H1 (cell line): ENCODE measurements around the gene CCL26. TPM values are rescaled to one million over a fixed set of nuclear protein-coding genes. Genes with fewer than 3 reads are reported as not detected.
"Not testable (repeated sequence)": the region's sequence is repeated elsewhere in the genome, so short reads cannot be mapped to it uniquely, and the experiment has no call there.

Source experiments
- CTCF ChIA-PET: fragments of 300-600 bp; sonication (Branson Sonifier 250); formaldehyde crosslinking; loops from one replicate; lab custom pipeline; 2021; ENCODE audit not compliant: partially characterized antibody; lab: Charles Lee
- POLR2A ChIA-PET: fragments of 300-600 bp; sonication (Branson Sonifier 250); formaldehyde crosslinking; loops from one replicate; lab custom pipeline; 2021; ENCODE audit warnings: inconsistent platforms; ENCODE audit not compliant: partially characterized antibody; lab: Charles Lee
- DNase-seq, 2 experiments: peaks; one replicate each; pipeline versions ENCODE4 v3.0.0 to v3.0.0-alpha.2; 2010 to 2022; ENCODE audit warnings: low spot score in 2 of 2, low read depth in 1 of 2, mixed read lengths in 1 of 2
- FAIRE-seq: peaks from 2 replicates; lab custom pipeline; 2011; peaks lifted over from hg19 to GRCh38; lab: Jason Lieb, UNC
- H2AFZ ChIP-seq: 2 replicates; pipeline ENCODE4 v1.8.1; 2012; ENCODE audit warnings: low read length, inconsistent platforms
- H2AK5ac ChIP-seq: 2 replicates; pipeline ENCODE4 v1.6.1; 2013; ENCODE audit warnings: low read depth, low read length
- H2BK120ac ChIP-seq: replicated peaks from 2 replicates; pipeline ENCODE3; 2013; ENCODE audit warnings: low read depth, low read length, inconsistent platforms
- H2BK12ac ChIP-seq: 2 replicates; pipeline ENCODE4 v1.6.1; 2013; ENCODE audit warnings: low read depth, low read length
- H2BK15ac ChIP-seq: 2 replicates; pipeline ENCODE4 v1.6.1; 2013; ENCODE audit warnings: low read length
- H2BK20ac ChIP-seq: 2 replicates; pipeline ENCODE4 v1.6.1; 2013; ENCODE audit warnings: low read length
- H2BK5ac ChIP-seq: 2 replicates; pipeline ENCODE4 v1.6.1; 2013; ENCODE audit warnings: low read depth, low read length
- H3K14ac ChIP-seq: 2 replicates; pipeline ENCODE4 v1.6.1; 2013; ENCODE audit warnings: inconsistent platforms; ENCODE audit not compliant: insufficient read length
- H3K18ac ChIP-seq: 2 replicates; pipeline ENCODE4 v1.6.1; 2013; ENCODE audit warnings: low read length; ENCODE audit errors: extremely low read depth
- H3K23ac ChIP-seq: 2 replicates; pipeline ENCODE4 v1.6.1; 2013; ENCODE audit warnings: inconsistent platforms; ENCODE audit not compliant: insufficient read length
- H3K23me2 ChIP-seq: 2 replicates; pipeline ENCODE4 v1.6.1; 2013; ENCODE audit warnings: low read depth, low read length
- H3K27ac ChIP-seq: 2 replicates; pipeline ENCODE4 v1.6.1; 2011; ENCODE audit warnings: low read depth, low read length, inconsistent platforms
- H3K27me3 ChIP-seq, 4 experiments: replicated peaks in 1 of 4; 1 replicate in 1 of 4; 2 replicates in 3 of 4; pipeline versions ENCODE4 v1.6.1 to v1.8.1; 2011 to 2013; ENCODE audit warnings: low read length in 3 of 4, mild to moderate bottlenecking in 3 of 4, inconsistent platforms in 2 of 4, mixed read lengths in 2 of 4, moderate library complexity in 1 of 4; ENCODE audit not compliant: control insufficient read depth in 3 of 4, insufficient read depth in 3 of 4; ENCODE audit errors: extremely low read depth in 1 of 4
- H3K36me3 ChIP-seq, 4 experiments: 2 replicates each; pipeline versions ENCODE4 v1.6.1 to v1.8.1; 2011 to 2013; ENCODE audit warnings: mild to moderate bottlenecking in 4 of 4, low read length in 3 of 4, moderate library complexity in 2 of 4, control low read depth in 1 of 4, inconsistent platforms in 1 of 4; ENCODE audit not compliant: insufficient read depth in 4 of 4, control insufficient read depth in 2 of 4
- H3K4ac ChIP-seq: replicated peaks from 2 replicates; pipeline ENCODE3; 2013; ENCODE audit warnings: low read length, low read depth, mixed read lengths, inconsistent platforms; ENCODE audit not compliant: insufficient read length
- H3K4me1 ChIP-seq, 4 experiments: replicated peaks in 1 of 4; 1 replicate in 1 of 4; 2 replicates in 3 of 4; pipeline versions ENCODE4 v1.6.1 to v1.8.1; 2011 to 2013; ENCODE audit warnings: low read length in 3 of 4, inconsistent platforms in 2 of 4, mixed read lengths in 1 of 4; ENCODE audit not compliant: insufficient read depth in 4 of 4, control insufficient read depth in 3 of 4
- H3K4me2 ChIP-seq, 2 experiments: 2 replicates each; pipeline versions ENCODE4 v1.6.1 to v1.8.1; 2011 to 2013; ENCODE audit warnings: low read depth in 2 of 2, low read length in 2 of 2, control low read depth in 1 of 2, inconsistent platforms in 1 of 2, mild to moderate bottlenecking in 1 of 2; ENCODE audit not compliant: insufficient read depth in 1 of 2
- H3K4me3 ChIP-seq, 4 experiments: fragments of 200-600, 300-600 bp in 1 of 4; sonication (generic), shearing (Covaris generic), sonication (Bioruptor Twin) in 1 of 4; 2 replicates each; pipeline versions ENCODE4 v1.5.1 to v1.8.1; 2011 to 2016; ENCODE audit warnings: low read length in 4 of 4, low read depth in 3 of 4, control low read depth in 2 of 4, inconsistent platforms in 2 of 4, mild to moderate bottlenecking in 2 of 4, mixed read lengths in 1 of 4, moderate library complexity in 1 of 4; ENCODE audit not compliant: insufficient read depth in 2 of 4; ENCODE audit errors: extremely low read depth in 1 of 4
- H3K56ac ChIP-seq: replicated peaks from 2 replicates; pipeline ENCODE3; 2013; ENCODE audit warnings: low read depth, mild to moderate bottlenecking, mixed read lengths, low read length, inconsistent platforms; ENCODE audit not compliant: insufficient read length
- H3K79me1 ChIP-seq: 2 replicates; pipeline ENCODE4 v1.6.1; 2013; ENCODE audit warnings: low read depth, low read length, control low read depth
- H3K79me2 ChIP-seq, 2 experiments: 2 replicates each; pipeline versions ENCODE4 v1.6.1 to v1.8.1; 2012 to 2013; ENCODE audit warnings: low read length in 2 of 2, mild to moderate bottlenecking in 2 of 2, inconsistent platforms in 1 of 2; ENCODE audit not compliant: insufficient read depth in 2 of 2, control insufficient read depth in 1 of 2
- H3K9ac ChIP-seq, 4 experiments: replicated peaks in 1 of 4; 1 replicate in 1 of 4; 2 replicates in 3 of 4; pipeline versions ENCODE4 v1.6.1 to v1.8.1; 2011 to 2013; ENCODE audit warnings: low read depth in 3 of 4, low read length in 3 of 4, control low read depth in 2 of 4, mild to moderate bottlenecking in 2 of 4, moderate library complexity in 2 of 4, inconsistent platforms in 1 of 4; ENCODE audit errors: extremely low read depth in 1 of 4
- H3K9me3 ChIP-seq, 2 experiments: 2 replicates each; pipeline versions ENCODE4 v1.6.1 to v1.8.1; 2012 to 2013; ENCODE audit warnings: mild to moderate bottlenecking in 2 of 2, moderate library complexity in 2 of 2, control low read depth in 1 of 2, inconsistent platforms in 1 of 2, low read depth in 1 of 2, low read length in 1 of 2, mixed read lengths in 1 of 2; ENCODE audit not compliant: insufficient read depth in 2 of 2
- H4K20me1 ChIP-seq, 2 experiments: replicated peaks in 1 of 2; 2 replicates each; pipeline versions ENCODE3 to v1.8.1; 2011 to 2013; ENCODE audit warnings: inconsistent platforms in 2 of 2, low read length in 2 of 2, mild to moderate bottlenecking in 1 of 2; ENCODE audit not compliant: insufficient read depth in 2 of 2, control insufficient read depth in 1 of 2
- H4K5ac ChIP-seq: 2 replicates; pipeline ENCODE4 v1.6.1; 2013; ENCODE audit warnings: low read length, low read depth, mixed read lengths, inconsistent platforms; ENCODE audit not compliant: insufficient read length
- H4K8ac ChIP-seq: 2 replicates; pipeline ENCODE4 v1.8.0; 2013; ENCODE audit warnings: mild to moderate bottlenecking, moderate library complexity, low read length, inconsistent platforms; ENCODE audit not compliant: insufficient read depth; ENCODE audit errors: extremely low read depth
- H4K91ac ChIP-seq: replicated peaks from 2 replicates; pipeline ENCODE3; 2013; ENCODE audit warnings: low read length, mixed read lengths, inconsistent platforms; ENCODE audit not compliant: insufficient read length
- WGBS, 2 experiments: shearing (Covaris generic) in 1 of 2; methylation state at CpG; one replicate each; pipeline versions ENCODE4 v1.1.6 to v1.1.7; 2013 to 2015; ENCODE audit warnings: low lambda C conversion rate in 2 of 2, mixed read lengths in 2 of 2, inconsistent platforms in 1 of 2, low coverage in 1 of 2, missing lambda C conversion rate in 1 of 2; ENCODE audit not compliant: insufficient replicate concordance in 2 of 2, insufficient coverage in 1 of 2, insufficient read length in 1 of 2; ENCODE audit errors: extremely low coverage in 1 of 2, missing lambda C conversion rate in 1 of 2; 5-methylcytosine and 5-hydroxymethylcytosine counted together
- polyA plus RNA-seq, 7 experiments: library from polyadenylated mRNA; depleted of rRNA in 3 of 7; stranded (reverse) in 5 of 7; unstranded in 2 of 7; fragments of >200 nt in 5 of 7; fragments of 200-250 nt in 2 of 7; gene quantifications; 1 replicate in 5 of 7; 2 replicates in 1 of 7; 4 replicates in 1 of 7; pipeline versions ENCODE4 v1.2.1 to v1.2.3, GENCODE V29; 2011 to 2013; ENCODE audit warnings: missing spikeins in 2 of 7, mixed read lengths in 2 of 7
- total RNA-seq: library from RNA; stranded (reverse); fragmentation: NEBNext Ultra II Directional; extraction: Animal tissue kit (Norgen Biotek cat#: 25700); gene quantifications from 2 replicates; pipeline ENCODE4 v1.2.1, GENCODE V29; 2021

Gene CCL26
- total and polyA plus RNA-seq, 2 of the 8 experiments (the other 6 are each of a cell fraction or from before 2014, with no cell fraction given): 8.7 to 14.9 TPM

DNA sequence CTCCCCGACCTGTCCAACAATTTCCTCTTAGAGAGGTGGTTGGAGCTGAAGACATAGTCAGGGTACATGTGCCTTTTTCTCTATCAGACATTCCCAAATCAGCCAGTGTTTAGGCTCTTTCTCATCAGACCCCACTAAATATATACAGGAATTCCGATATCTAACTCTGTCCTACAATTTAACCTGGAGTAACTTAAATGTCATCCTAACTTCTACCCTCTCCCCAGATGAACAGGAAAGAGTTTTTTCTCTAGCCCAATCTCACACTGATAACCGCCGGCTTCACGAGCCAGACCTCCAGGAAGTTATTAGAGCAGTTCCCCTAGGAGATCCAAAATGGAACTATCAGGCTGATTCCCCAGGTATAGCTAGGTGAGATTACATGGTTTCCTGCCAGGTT, 11.0 kb upstream of the CCL26 start:
- FAIRE-seq: not testable (repeated sequence)

More for the DNA sequence above, 11.0 kb upstream of the CCL26 start:
- H4K5ac ChIP-seq, H3K4ac ChIP-seq, H3K27ac ChIP-seq, H3K23ac ChIP-seq, H3K27me3 ChIP-seq, H3K9ac ChIP-seq, POLR2A ChIA-PET, H3K79me1 ChIP-seq, H2BK15ac ChIP-seq, H2AFZ ChIP-seq, H3K23me2 ChIP-seq, H2AK5ac ChIP-seq, H3K18ac ChIP-seq, H2BK5ac ChIP-seq, H2BK20ac ChIP-seq, H4K91ac ChIP-seq, H3K14ac ChIP-seq, H2BK120ac ChIP-seq, H3K56ac ChIP-seq, H3K79me2 ChIP-seq, DNase-seq, H4K20me1 ChIP-seq, H3K4me2 ChIP-seq, H3K4me3 ChIP-seq, H3K9me3 ChIP-seq, H2BK12ac ChIP-seq, H4K8ac ChIP-seq: not testable (repeated sequence)
- 87% methylated on average over 5 of the region's 5 CpGs; no CpG with 5 or more reads in 1 of the 2 experiments for WGBS, 2 experiments
- CTCF ChIA-PET: interaction anchor here (1.1 kb wide), 1 partner anchor 21 kb away, joined by 5 read pairs; no protein-coding TSS in a partner anchor
- Histone ChIP-seq H3K36me3 (peaks cover 0 to 12% (median 4%) of the 10 kb centered on the region in 4 experiments; a peak in 3 of 8 replicates), H3K4me1 (peaks cover 1 to 13% (median 10%) of the 10 kb centered on the region in 4 experiments)
